ENCODE data around the gene IGDCC3.

Gene IGDCC3

GRCh38 chr15:65377976-65378366 is at the start of gene IGDCC3:
IGDCC3 (minus strand) TSS chr15:65378002; CDS start chr15:65377788, 214 bp downstream.
- DNase-seq: no peak

GRCh38 chr15:65426216-65426853 is 48.5 kb upstream of the IGDCC3 start:
- DNase-seq: no peak

- no peak for DNase-seq
Measured at GRCh38 chr15:65424683-65425082, 46.9 kb upstream of the IGDCC3 start.

- no peak for DNase-seq
Measured at GRCh38 chr15:65423976-65424679, 46.3 kb upstream of the IGDCC3 start.

- no peak for DNase-seq
Measured at GRCh38 chr15:65423150-65423975, 45.6 kb upstream of the IGDCC3 start.

- no peak for DNase-seq
Measured at GRCh38 chr15:65421360-65422215, 43.8 kb upstream of the IGDCC3 start.

GRCh38 chr15:65420975-65421359 is 43.2 kb upstream of the IGDCC3 start:
- no peak for DNase-seq

- no peak for DNase-seq
Measured at GRCh38 chr15:65418596-65418995, 40.8 kb upstream of the IGDCC3 start.

- DNase-seq: no peak
Measured at GRCh38 chr15:65416845-65417416, 39.1 kb upstream of the IGDCC3 start.

- no peak for DNase-seq
Measured at GRCh38 chr15:65414841-65415621, 37.2 kb upstream of the IGDCC3 start.

GRCh38 chr15:65413760-65414144 is 36.0 kb upstream of the IGDCC3 start:
- DNase-seq: no peak

GRCh38 chr15:65413051-65413759 is 35.4 kb upstream of the IGDCC3 start:
- DNase-seq: no peak

GRCh38 chr15:65412556-65412955 is 34.8 kb upstream of the IGDCC3 start:
- DNase-seq: no peak

GRCh38 chr15:65411465-65412071 is 33.8 kb upstream of the IGDCC3 start:
- no peak for DNase-seq

GRCh38 chr15:65410972-65411371 is 33.2 kb upstream of the IGDCC3 start:
- DNase-seq: no peak

- no peak for DNase-seq
Measured at GRCh38 chr15:65410036-65410435, 32.2 kb upstream of the IGDCC3 start.

- no peak for DNase-seq
Measured at GRCh38 chr15:65409036-65409631, 31.3 kb upstream of the IGDCC3 start.

- DNase-seq: no peak
Measured at GRCh38 chr15:65408324-65409035, 30.7 kb upstream of the IGDCC3 start.

GRCh38 chr15:65406424-65407000 is 28.7 kb upstream of the IGDCC3 start:
- DNase-seq: no peak

All from bone marrow (tissue), 2 donors.